ENCODE data around the gene C5orf47.

The C5orf47 gene

DNA sequence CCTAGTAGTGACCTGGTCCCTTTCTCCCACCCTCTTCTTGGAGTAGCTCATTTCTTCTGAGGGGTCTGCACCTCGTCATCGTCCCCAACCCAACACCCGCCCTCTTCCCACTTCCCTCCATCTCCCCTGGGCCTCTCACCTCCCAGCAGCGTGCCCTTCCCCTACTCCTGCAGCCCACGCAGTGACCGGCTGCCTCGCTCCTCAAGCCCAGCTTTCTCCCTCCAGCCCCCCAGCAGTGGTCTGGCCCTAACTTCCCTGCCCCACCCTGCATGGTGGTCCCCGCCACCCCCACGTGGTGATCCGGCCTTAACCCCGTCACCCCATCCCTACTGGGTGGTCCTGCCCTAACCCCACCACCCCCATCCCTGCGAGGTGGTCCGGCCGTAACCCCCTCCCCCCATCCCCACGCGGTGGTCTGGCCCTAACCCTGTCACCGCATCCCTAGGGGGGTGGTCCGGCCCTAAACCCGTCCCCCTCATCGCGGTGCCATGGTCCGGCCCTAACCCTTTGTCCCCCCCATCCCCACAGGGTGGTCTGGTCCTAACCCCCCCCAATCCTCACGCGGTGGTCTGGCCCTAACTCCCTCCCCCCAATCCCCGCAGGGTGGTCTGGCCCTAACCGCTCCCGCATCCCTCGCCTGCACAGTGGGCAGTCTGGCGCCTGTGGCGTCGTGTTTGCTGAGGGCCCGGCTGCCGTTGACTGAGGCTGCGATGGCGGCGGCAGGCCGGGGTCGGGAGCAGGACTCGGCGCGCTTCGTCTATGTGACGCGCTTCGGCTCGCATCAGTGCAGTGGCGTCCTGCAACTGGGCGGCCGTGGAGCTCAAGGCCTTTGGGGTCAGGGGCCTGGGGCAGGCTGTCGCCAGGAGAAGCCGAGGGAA, at the start of gene C5orf47:
TSS of gene C5orf47 (plus strand) at position 617 of the 878 bp plus-strand sequence. CDS start at position 711, 94 bp downstream.
- no peak for DNase-seq

DNA sequence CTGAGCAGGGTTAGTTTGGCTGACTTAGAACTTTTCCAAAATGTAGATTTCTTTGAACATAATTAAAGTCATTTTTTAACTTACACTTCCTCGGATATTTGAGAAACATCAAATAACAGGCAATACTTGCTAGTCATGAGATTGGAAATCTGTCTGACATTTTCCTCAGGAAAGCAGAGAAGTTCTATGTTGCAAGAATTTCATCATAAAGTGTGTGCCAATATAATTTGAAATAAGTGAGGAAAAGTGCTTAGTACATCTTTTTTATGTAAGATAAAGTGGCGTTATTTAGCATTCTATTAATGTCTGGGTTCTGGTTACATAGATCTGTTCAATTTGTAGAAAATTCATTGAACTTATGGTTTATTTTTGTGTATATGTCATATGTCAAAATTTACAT, 48.7 kb upstream of the C5orf47 start:
- no peak for DNase-seq

DNA sequence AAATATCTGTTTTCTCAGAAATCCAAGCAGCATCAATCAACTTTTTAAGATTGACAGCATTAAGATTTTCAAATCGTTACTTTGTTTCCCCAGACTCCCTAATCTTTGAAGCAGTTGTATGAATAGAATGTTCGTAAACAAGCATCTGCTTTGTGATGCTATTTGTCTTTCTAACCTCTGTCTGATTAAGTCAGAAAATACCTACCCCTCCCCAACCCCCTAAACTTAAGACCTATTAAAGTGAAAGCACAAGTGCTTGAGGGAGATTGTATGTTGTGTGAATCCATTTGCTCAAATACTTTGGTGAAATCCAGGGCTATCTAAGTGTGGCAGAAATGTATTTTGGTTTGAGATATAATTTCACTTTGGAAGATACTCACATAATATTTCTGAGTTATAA, 47.9 kb upstream of the C5orf47 start:
- no peak for DNase-seq

- DNase-seq: no peak
These were observed 47.1 kb upstream of the C5orf47 start for GRCh38 chr5:173941758-173942401.

DNA sequence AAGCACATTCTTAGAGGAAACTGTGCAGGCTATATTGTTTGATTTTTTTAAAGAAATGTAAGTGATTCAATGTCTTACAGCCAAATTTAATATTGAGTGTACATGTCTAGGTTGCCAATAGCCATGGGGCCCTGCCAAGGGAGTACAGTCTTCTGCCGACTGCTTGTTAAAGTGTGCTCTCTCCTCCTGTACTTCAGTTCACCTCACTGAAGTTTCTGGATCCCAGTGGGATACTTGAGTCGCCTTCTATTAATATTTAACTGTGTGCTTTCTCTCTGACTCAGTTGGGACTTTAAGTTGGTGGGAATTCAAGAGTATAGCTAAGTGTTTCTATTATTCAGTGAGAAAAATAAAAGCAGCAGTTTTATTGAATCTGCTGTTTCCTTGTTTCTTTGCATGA, 44.5 kb upstream of the C5orf47 start:
- no peak for DNase-seq

GRCh38 chr5:173945160-173945559, 43.8 kb upstream of the C5orf47 start:
- no peak for DNase-seq

- no peak for DNase-seq
These were observed 42.6 kb upstream of the C5orf47 start for GRCh38 chr5:173946323-173946722.

- no peak for DNase-seq
These were observed 38.1 kb upstream of the C5orf47 start for GRCh38 chr5:173950829-173951228.

GRCh38 chr5:173953528-173954090, 35.4 kb upstream of the C5orf47 start:
- DNase-seq: no peak

DNA sequence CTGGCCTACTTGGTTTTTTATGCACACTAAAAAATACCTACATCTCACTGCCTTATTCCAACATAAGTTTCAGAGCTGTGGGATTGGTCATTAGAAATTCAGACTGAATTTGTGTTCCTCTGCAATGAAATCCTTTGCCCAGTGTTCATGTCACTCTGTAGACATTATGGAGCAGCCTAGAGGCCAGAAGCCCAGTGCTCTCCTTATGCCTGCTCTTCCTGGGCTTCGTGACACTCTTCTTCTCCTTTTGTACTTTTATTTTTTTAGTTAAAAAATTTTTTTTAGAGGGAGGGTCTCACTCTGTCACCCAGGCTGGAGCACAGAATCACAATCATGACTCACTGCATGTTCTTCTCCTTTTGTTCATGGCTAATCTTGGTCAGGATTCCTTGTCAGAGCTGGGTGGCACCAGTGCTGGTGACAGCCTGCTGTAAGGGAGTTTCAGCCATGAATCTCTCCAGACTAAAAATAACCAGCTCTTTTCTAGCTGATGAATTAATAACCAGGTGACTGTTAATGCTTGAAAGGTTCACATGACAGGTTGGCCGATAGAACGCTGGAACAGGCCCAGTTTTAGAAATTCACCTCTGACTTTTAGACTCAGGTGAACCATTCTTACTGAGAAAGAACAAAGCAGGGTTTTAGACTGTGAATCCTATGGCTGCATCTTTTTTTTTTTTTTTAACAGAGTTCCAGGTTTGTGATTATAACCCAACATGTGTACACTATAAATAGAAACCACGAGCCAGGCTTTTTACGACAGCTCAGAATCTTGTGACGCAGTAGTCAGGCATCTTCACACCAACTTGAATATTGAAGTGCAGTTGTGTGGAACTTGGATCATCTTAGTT, 34.1 kb upstream of the C5orf47 start:
- DNase-seq: no peak

GRCh38 chr5:173960986-173961385, 28.0 kb upstream of the C5orf47 start:
- no peak for DNase-seq

DNA sequence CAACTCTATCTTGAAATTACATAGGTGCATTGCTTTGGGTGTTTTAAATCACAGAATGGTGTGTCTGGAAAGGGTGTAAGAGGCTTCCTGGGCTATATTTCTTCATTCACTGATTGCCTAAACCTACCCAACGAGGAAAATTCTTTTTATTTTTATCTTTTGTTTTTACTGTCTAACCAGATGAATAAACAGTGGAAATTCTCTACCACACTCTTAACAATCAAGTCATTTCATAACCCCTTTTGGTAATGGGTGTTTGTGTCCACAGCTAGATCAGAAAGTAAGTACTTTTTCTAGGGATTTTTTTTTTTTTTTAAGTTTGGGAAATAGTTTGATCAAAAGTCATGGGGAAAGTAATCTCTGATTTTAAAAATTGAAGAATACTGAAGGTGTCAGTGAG, 27.6 kb upstream of the C5orf47 start:
- DNase-seq: no peak

GRCh38 chr5:173962436-173962972, 26.5 kb upstream of the C5orf47 start:
- DNase-seq: no peak

GRCh38 chr5:173963182-173963838, 25.7 kb upstream of the C5orf47 start:
- no peak for DNase-seq

- no peak for DNase-seq
These were observed 25.0 kb upstream of the C5orf47 start for GRCh38 chr5:173963867-173964441.

GRCh38 chr5:173964506-173964905, 24.5 kb upstream of the C5orf47 start:
- no peak for DNase-seq

DNA sequence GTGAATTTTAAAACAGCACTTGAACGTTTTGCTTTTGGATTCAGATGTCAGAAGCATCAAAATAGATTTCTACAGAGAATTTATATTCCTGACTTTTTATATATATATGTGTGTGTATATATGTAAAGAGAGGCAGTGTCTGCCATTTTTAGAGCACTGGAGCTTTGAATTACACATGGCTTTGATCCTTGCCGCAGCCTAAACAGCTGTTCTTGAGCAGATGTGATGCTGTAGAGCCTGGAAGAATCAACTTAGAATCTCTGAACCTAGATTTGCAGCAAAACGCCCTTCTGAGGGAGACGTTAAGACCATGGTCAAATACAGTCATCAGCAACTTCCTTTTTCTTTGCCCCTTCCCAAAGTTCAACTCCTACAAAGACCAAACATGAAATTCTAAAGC, 21.7 kb upstream of the C5orf47 start:
- no peak for DNase-seq

- DNase-seq: no peak
These were observed 20.7 kb upstream of the C5orf47 start for GRCh38 chr5:173968154-173968797.

- DNase-seq: no peak
These were observed 19.6 kb upstream of the C5orf47 start for GRCh38 chr5:173969167-173970049.

Measured in activated naive CD4-positive, alpha-beta T cell (primary cell).